AG04450 (cell line): ENCODE data around the gene NCAN. TPM values are rescaled to one million over a fixed set of nuclear protein-coding genes. Genes with fewer than 3 reads are reported as not detected.

ENCODE experiments used
- CTCF ChIA-PET: fragments of 300-600, 350-600 bp; formaldehyde crosslinking; extraction: SDS; loops from one replicate; lab custom pipeline; 2022; ENCODE audit warnings: antibody characterized with exemption, inconsistent platforms; lab: Charles Lee
- POLR2A ChIA-PET: fragments of 350-600 bp; formaldehyde crosslinking; extraction: SDS; loops from one replicate; lab custom pipeline; 2021; ENCODE audit warnings: antibody characterized with exemption, inconsistent platforms; lab: Yijun Ruan, JAX
- DNase-seq: peaks from one replicate; pipeline ENCODE4 v3.0.0-alpha.2; 2011; ENCODE audit warnings: low read depth, low spot score
- H3K27ac ChIP-seq: one replicate; pipeline ENCODE4 v1.5.1; 2012; ENCODE audit warnings: low read depth, low read length, control low read depth
- H3K27me3 ChIP-seq: one replicate; pipeline ENCODE4 v1.6.0; 2012; ENCODE audit warnings: low read length; ENCODE audit not compliant: control insufficient read depth, insufficient read depth
- H3K4me3 ChIP-seq: 2 replicates; pipeline ENCODE4 v1.5.1; 2011; ENCODE audit warnings: mild to moderate bottlenecking, low read depth, low read length, control low read depth
- H3K9me3 ChIP-seq: 2 replicates; pipeline ENCODE4 v1.5.1; 2012; ENCODE audit warnings: low read length; ENCODE audit not compliant: control insufficient read depth, insufficient read depth
- CTCF ChIP-seq: IDR thresholded peaks from 2 replicates; pipeline ENCODE4 v1.5.1; 2011; ENCODE audit warnings: low read depth, low read length, control low read depth, inconsistent platforms
- polyA plus RNA-seq: library from polyadenylated mRNA; depleted of rRNA; stranded (reverse); fragments of >200 nt; gene quantifications from 2 replicates; pipeline ENCODE4 v1.2.3, GENCODE V29; 2011

The NCAN gene
- polyA plus RNA-seq, 1 experiment = not detected

- POLR2A ChIA-PET = no interaction called here
- CTCF ChIA-PET = no interaction called here
- TF ChIP-seq CTCF = no peak
- Histone ChIP-seq H3K4me3 (no peak overlapping the region), H3K27ac (no peak overlapping the region), H3K9me3 (no peaks in the 10 kb centered on the region), H3K27me3 (peaks cover 23% of the 10 kb centered on the region)
- DNase-seq = no peak
These were observed 2.4 kb upstream of the NCAN start for GRCh38 chr19:19209372-19209771.

DNA sequence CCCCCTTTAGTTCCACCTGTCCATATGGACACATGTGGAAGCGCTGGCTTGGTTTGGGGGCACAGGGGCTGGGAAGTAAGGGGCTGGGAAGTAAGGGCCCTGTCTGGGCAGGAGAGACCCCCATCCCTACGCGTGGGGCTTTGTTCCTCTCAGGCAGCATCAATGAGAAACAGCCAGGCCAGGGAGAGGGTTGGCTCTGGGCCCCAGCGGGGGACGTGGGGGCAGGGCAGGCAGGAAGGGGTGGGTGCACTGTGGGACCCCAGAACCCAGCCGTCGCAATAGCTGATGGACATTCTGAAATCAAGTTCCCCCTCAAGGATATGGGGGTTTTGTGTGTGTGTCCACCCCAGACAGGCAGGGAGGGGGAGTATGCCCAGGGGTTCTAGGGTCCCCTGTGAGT is 1.2 kb downstream of the NCAN start:
- no peak for TF ChIP-seq CTCF
- Histone ChIP-seq H3K27me3 (peaks cover 27% of the 10 kb centered on the region), H3K4me3 (no peak overlapping the region), H3K27ac (no peak overlapping the region), H3K9me3 (no peaks in the 10 kb centered on the region)
- POLR2A ChIA-PET = no interaction called here
- CTCF ChIA-PET = no interaction called here
- no peak for DNase-seq

- peaks cover 27% of the 10 kb centered on the region for H3K27me3 ChIP-seq
- POLR2A ChIA-PET = no interaction called here
- no peak for TF ChIP-seq CTCF
- H3K9me3 ChIP-seq = no peaks in the 10 kb centered on the region
- no peak overlapping the region for H3K4me3 ChIP-seq
- CTCF ChIA-PET = no interaction called here
- no peak for DNase-seq
- H3K27ac ChIP-seq = no peak overlapping the region
These were observed 1.8 kb downstream of the NCAN start for GRCh38 chr19:19213426-19214158.

- POLR2A ChIA-PET = no interaction called here
- no peak for DNase-seq
- CTCF ChIA-PET = interaction anchor here (1.5 kb wide), 1 partner anchor 11 kb away, joined by 3 read pairs; no protein-coding TSS in a partner anchor
- peaks cover 27% of the 10 kb centered on the region for H3K27me3 ChIP-seq
- no peak overlapping the region for H3K27ac ChIP-seq
- no peak overlapping the region for H3K4me3 ChIP-seq
- no peak for TF ChIP-seq CTCF
- no peaks in the 10 kb centered on the region for H3K9me3 ChIP-seq
These were observed 2.4 kb downstream of the NCAN start for GRCh38 chr19:19214159-19214490.

DNA sequence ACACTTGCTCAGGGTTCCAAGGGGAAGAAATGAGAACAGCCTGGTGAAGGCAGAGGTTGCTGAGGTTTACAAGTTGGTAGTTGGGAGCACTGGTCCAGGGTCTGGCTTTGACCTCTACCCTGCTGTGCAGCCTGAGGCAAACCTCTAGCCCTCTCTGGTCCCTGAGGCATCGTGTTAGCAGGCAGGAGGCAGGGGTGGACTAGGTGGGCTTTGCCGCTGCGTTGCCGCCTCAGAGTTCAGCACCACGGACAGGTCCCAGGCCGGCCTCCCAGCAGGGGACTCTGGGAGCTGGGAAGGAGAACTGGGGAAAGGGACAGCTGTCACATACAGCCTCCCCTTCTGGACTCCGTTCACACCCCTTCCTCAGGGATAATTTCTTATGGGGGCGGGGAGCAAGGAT is 3.1 kb downstream of the NCAN start:
- POLR2A ChIA-PET = interaction anchor here (0.9 kb wide), 1 partner anchor 12 kb away, joined by 3 read pairs; the partner anchor contains the start of gene NR2C2AP
- CTCF ChIA-PET = interaction anchor here (1.5 kb wide), 1 partner anchor 10 kb away, joined by 3 read pairs; no protein-coding TSS in a partner anchor
- no peaks in the 10 kb centered on the region for H3K9me3 ChIP-seq
- no peak for TF ChIP-seq CTCF
- H3K4me3 ChIP-seq = no peak overlapping the region
- peak; percentile 21 for DNase-seq
- no peak overlapping the region for H3K27ac ChIP-seq
- H3K27me3 ChIP-seq = peaks cover 27% of the 10 kb centered on the region
